ENCODE data around the gene TFAM. TPM values are rescaled to one million over a fixed set of nuclear protein-coding genes. Genes with fewer than 3 reads are reported as not detected.

Gene TFAM
- 56.5 and 76.4 TPM in 2 replicates for total RNA-seq (2014; rRNA removed; shearing (Covaris generic); ENCODE audit: low replicate concordance)

DNA sequence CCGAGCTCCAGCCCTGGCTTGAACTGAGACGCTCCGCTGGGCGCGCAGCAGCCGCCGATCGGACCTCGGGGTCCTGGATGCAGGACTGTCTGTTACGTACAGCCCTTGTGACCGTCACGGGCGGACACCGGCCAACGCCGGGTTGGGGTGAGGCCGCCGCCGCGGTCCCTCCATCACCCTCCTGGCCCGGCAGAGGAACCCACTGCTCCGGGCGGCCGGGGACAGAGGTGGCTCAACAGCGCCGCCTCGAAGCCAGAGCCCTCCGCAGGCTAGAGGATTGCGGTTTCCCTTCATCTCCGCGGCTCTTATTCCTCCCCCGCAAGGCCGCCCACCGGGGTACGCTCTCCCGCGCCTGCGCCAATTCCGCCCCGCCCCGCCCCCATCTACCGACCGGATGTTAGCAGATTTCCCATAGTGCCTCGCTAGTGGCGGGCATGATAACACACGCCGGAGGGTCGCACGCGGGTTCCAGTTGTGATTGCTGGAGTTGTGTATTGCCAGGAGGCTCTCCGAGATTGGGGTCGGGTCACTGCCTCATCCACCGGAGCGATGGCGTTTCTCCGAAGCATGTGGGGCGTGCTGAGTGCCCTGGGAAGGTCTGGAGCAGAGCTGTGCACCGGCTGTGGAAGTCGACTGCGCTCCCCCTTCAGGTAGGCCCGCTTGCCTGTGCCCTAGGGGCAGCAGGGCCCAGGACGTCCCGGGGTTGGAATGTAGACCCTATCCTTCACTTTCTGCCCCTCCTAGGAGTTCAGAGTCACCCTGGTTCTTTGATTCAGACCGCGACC lies at the start of gene TFAM:
TFAM (plus strand) TSS at position 412 of the 785 bp plus-strand sequence; CDS start at position 550, 138 bp downstream.
- H3K4me1 ChIP-seq (ENCODE audit: low read length) = peaks cover 24% of the 10 kb centered on the region
- peaks cover 16% of the 10 kb centered on the region; the same call in 1 of the 2 replicates for H4K20me1 ChIP-seq (ENCODE audit: insufficient read depth, low read depth, low read length)
- H3K4me3 ChIP-seq (ENCODE audit: low read length) = peak within 1 kb of the TSS; percentile 80
- H3K9ac ChIP-seq (ENCODE audit: low read length) = peak within 1 kb of the TSS; percentile 82
- DNase-seq = peak; percentile 98
- peaks cover 32% of the 10 kb centered on the region for H3K36me3 ChIP-seq (ENCODE audit: insufficient read depth, low read length)
- peak within 1 kb of the TSS; percentile 13; the same call in 1 of the 2 replicates for H3K27ac ChIP-seq (ENCODE audit: low read length)
- no peaks in the 10 kb centered on the region for H3K9me3 ChIP-seq (ENCODE audit: low read length)
- no peaks in the 10 kb centered on the region for H3K9me2 ChIP-seq (replicated peaks; ENCODE audit: insufficient read depth, low read length)
- peaks cover 54% of the 10 kb centered on the region for H3K79me2 ChIP-seq (ENCODE audit: low read length)
- peak within 1 kb of the TSS; percentile 89 for H3K4me2 ChIP-seq (ENCODE audit: low read depth, low read length, poor library complexity, severe bottlenecking)
- no peaks in the 10 kb centered on the region for H3K27me3 ChIP-seq (ENCODE audit: low read length)
- peak within 1 kb of the TSS; percentile 97 for H2AFZ ChIP-seq (ENCODE audit: low read length)

DNA sequence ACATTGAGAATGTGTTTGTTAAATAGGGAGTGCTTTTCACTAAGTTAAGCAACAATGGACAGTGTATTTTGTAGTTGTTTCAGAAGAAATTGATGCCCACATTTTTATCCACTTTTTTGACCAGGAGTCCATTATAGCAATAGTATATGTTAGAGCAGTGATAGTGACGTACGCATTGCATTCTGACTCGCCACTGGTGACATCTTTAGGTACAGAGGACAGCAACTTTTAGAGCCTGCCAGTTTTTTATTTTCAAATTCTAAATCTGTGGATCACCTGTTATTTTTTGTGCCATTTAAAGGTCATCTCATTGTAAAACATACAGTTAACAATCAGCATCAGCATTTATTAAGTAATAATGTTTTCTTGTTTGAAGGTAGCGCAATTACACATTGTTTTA lies 49.0 kb upstream of the TFAM start:
- Histone ChIP-seq H3K9me2 (replicated peaks; ENCODE audit: insufficient read depth, low read length) (no peaks in the 10 kb centered on the region), H2AFZ (ENCODE audit: low read length) (no peak overlapping the region), H3K79me2 (ENCODE audit: low read length) (no peaks in the 10 kb centered on the region), H3K4me1 (ENCODE audit: low read length) (peaks cover 18% of the 10 kb centered on the region), H3K9me3 (ENCODE audit: low read length) (no peaks in the 10 kb centered on the region), H4K20me1 (ENCODE audit: insufficient read depth, low read depth, low read length) (peaks cover 19% of the 10 kb centered on the region), H3K4me2 (ENCODE audit: low read depth, low read length, poor library complexity, severe bottlenecking) (peak overlapping the region; percentile 91), H3K9ac (ENCODE audit: low read length) (peak overlapping the region; percentile 89; the same call in 1 of the 2 replicates), H3K27me3 (ENCODE audit: low read length) (peaks cover 4% of the 10 kb centered on the region; the same call in 1 of the 2 replicates), H3K27ac (ENCODE audit: low read length) (no peak overlapping the region), H3K4me3 (ENCODE audit: low read length) (peak overlapping the region; percentile 96; the same call in 1 of the 2 replicates), H3K36me3 (ENCODE audit: insufficient read depth, low read length) (no peaks in the 10 kb centered on the region)
- no peak for DNase-seq

DNA sequence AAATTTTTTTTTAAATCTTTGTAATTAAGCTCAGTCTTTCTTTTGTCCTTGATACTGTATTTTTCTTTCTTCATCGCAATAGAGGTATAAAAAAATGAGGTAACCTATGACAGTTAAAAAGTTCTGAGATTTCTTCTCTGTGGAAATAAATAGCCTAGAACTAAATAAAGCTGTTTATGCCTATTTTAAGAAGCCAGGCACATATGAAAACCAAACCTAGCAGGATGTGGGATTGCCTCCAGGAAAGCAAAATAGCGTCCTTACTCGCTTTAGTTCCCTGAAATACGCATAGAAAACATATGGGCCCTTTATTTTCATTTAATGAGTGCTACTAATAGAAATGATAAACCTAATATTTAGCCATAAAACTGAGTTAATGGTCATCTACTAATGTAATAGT lies 43.8 kb upstream of the TFAM start:
- H3K9me2 ChIP-seq (replicated peaks; ENCODE audit: insufficient read depth, low read length) = no peaks in the 10 kb centered on the region
- H4K20me1 ChIP-seq (ENCODE audit: insufficient read depth, low read depth, low read length) = peaks cover 31% of the 10 kb centered on the region
- H2AFZ ChIP-seq (ENCODE audit: low read length) = no peak overlapping the region
- H3K27ac ChIP-seq (ENCODE audit: low read length) = no peak overlapping the region
- H3K4me3 ChIP-seq (ENCODE audit: low read length) = no peak overlapping the region
- no peaks in the 10 kb centered on the region for H3K36me3 ChIP-seq (ENCODE audit: insufficient read depth, low read length)
- no peaks in the 10 kb centered on the region for H3K9me3 ChIP-seq (ENCODE audit: low read length)
- H3K9ac ChIP-seq (ENCODE audit: low read length) = no peak overlapping the region
- DNase-seq = no peak
- 0 out of 2 replicates have a peak, but pooled peaks cover 4% of the 10 kb centered on the region for H3K79me2 ChIP-seq (ENCODE audit: low read length)
- peaks cover 3% of the 10 kb centered on the region; the same call in 1 of the 2 replicates for H3K4me1 ChIP-seq (ENCODE audit: low read length)
- no peak overlapping the region for H3K4me2 ChIP-seq (ENCODE audit: low read depth, low read length, poor library complexity, severe bottlenecking)
- no peaks in the 10 kb centered on the region for H3K27me3 ChIP-seq (ENCODE audit: low read length)

GRCh38 chr10:58341947-58342346 lies 43.3 kb upstream of the TFAM start:
- H3K9ac ChIP-seq (ENCODE audit: low read length) = no peak overlapping the region
- no peaks in the 10 kb centered on the region for H3K36me3 ChIP-seq (ENCODE audit: insufficient read depth, low read length)
- H3K9me2 ChIP-seq (replicated peaks; ENCODE audit: insufficient read depth, low read length) = no peaks in the 10 kb centered on the region
- peaks cover 29% of the 10 kb centered on the region for H4K20me1 ChIP-seq (ENCODE audit: insufficient read depth, low read depth, low read length)
- H3K79me2 ChIP-seq (ENCODE audit: low read length) = 0 out of 2 replicates have a peak, but pooled peaks cover 4% of the 10 kb centered on the region
- peaks cover 3% of the 10 kb centered on the region; the same call in 1 of the 2 replicates for H3K4me1 ChIP-seq (ENCODE audit: low read length)
- DNase-seq = no peak
- H2AFZ ChIP-seq (ENCODE audit: low read length) = no peak overlapping the region
- H3K27me3 ChIP-seq (ENCODE audit: low read length) = no peaks in the 10 kb centered on the region
- no peak overlapping the region for H3K4me2 ChIP-seq (ENCODE audit: low read depth, low read length, poor library complexity, severe bottlenecking)
- H3K9me3 ChIP-seq (ENCODE audit: low read length) = no peaks in the 10 kb centered on the region
- no peak overlapping the region for H3K4me3 ChIP-seq (ENCODE audit: low read length)
- H3K27ac ChIP-seq (ENCODE audit: low read length) = no peak overlapping the region

DNA sequence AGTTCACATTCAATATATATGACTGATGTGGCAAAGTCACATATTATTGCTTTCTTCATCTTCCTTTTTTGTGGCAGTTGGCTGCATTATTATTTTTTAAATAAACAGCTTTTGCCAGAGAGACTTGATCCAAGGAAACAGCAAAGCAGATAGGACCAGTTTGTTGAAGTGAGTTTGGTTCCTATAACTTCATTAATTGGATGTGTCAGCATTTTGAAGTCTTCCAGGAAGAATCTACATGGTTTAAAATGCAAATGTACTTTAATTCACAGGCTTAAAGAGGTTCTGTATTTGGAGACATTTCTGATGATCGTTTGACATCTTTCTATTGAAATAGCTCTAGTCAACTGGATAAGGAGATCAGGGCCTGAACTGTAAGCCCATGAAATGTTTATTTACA lies 37.2 kb upstream of the TFAM start:
- Histone ChIP-seq H3K79me2 (ENCODE audit: low read length) (0 out of 2 replicates have a peak, but pooled peaks cover 3% of the 10 kb centered on the region), H3K9me2 (replicated peaks; ENCODE audit: insufficient read depth, low read length) (no peaks in the 10 kb centered on the region), H3K4me1 (ENCODE audit: low read length) (peaks cover 21% of the 10 kb centered on the region), H2AFZ (ENCODE audit: low read length) (no peak overlapping the region), H3K27ac (ENCODE audit: low read length) (no peak overlapping the region), H4K20me1 (ENCODE audit: insufficient read depth, low read depth, low read length) (peaks cover 54% of the 10 kb centered on the region), H3K4me3 (ENCODE audit: low read length) (no peak overlapping the region), H3K9ac (ENCODE audit: low read length) (no peak overlapping the region), H3K27me3 (ENCODE audit: low read length) (no peaks in the 10 kb centered on the region), H3K4me2 (ENCODE audit: low read depth, low read length, poor library complexity, severe bottlenecking) (no peak overlapping the region), H3K36me3 (ENCODE audit: insufficient read depth, low read length) (no peaks in the 10 kb centered on the region), H3K9me3 (ENCODE audit: low read length) (no peaks in the 10 kb centered on the region)
- no peak for DNase-seq

- Histone ChIP-seq H4K20me1 (ENCODE audit: insufficient read depth, low read depth, low read length) (peaks cover 60% of the 10 kb centered on the region), H3K27me3 (ENCODE audit: low read length) (no peaks in the 10 kb centered on the region), H3K79me2 (ENCODE audit: low read length) (0 out of 2 replicates have a peak, but pooled peaks cover 3% of the 10 kb centered on the region), H3K9ac (ENCODE audit: low read length) (no peak overlapping the region), H3K9me3 (ENCODE audit: low read length) (no peaks in the 10 kb centered on the region), H3K4me3 (ENCODE audit: low read length) (no peak overlapping the region), H3K27ac (ENCODE audit: low read length) (no peak overlapping the region), H3K4me2 (ENCODE audit: low read depth, low read length, poor library complexity, severe bottlenecking) (no peak overlapping the region), H3K4me1 (ENCODE audit: low read length) (peaks cover 21% of the 10 kb centered on the region), H3K9me2 (replicated peaks; ENCODE audit: insufficient read depth, low read length) (no peaks in the 10 kb centered on the region), H3K36me3 (ENCODE audit: insufficient read depth, low read length) (no peaks in the 10 kb centered on the region), H2AFZ (ENCODE audit: low read length) (no peak overlapping the region)
- no peak for DNase-seq
Measured at GRCh38 chr10:58348571-58349033, 36.6 kb upstream of the TFAM start.

GRCh38 chr10:58350023-58350422 lies 35.2 kb upstream of the TFAM start:
- H3K4me1 ChIP-seq (ENCODE audit: low read length) = peaks cover 21% of the 10 kb centered on the region
- no peak overlapping the region for H3K4me2 ChIP-seq (ENCODE audit: low read depth, low read length, poor library complexity, severe bottlenecking)
- H3K9me2 ChIP-seq (replicated peaks; ENCODE audit: insufficient read depth, low read length) = no peaks in the 10 kb centered on the region
- no peak overlapping the region for H2AFZ ChIP-seq (ENCODE audit: low read length)
- H3K27ac ChIP-seq (ENCODE audit: low read length) = no peak overlapping the region
- no peaks in the 10 kb centered on the region for H3K36me3 ChIP-seq (ENCODE audit: insufficient read depth, low read length)
- H3K4me3 ChIP-seq (ENCODE audit: low read length) = no peak overlapping the region
- H3K9ac ChIP-seq (ENCODE audit: low read length) = no peak overlapping the region
- H3K79me2 ChIP-seq (ENCODE audit: low read length) = 0 out of 2 replicates have a peak, but pooled peaks cover 3% of the 10 kb centered on the region
- no peak for DNase-seq
- no peaks in the 10 kb centered on the region for H3K27me3 ChIP-seq (ENCODE audit: low read length)
- no peaks in the 10 kb centered on the region for H3K9me3 ChIP-seq (ENCODE audit: low read length)
- peaks cover 54% of the 10 kb centered on the region for H4K20me1 ChIP-seq (ENCODE audit: insufficient read depth, low read depth, low read length)

GRCh38 chr10:58350619-58351323 lies 34.4 kb upstream of the TFAM start:
- Histone ChIP-seq H3K79me2 (ENCODE audit: low read length) (0 out of 2 replicates have a peak, but pooled peaks cover 3% of the 10 kb centered on the region), H3K27me3 (ENCODE audit: low read length) (no peaks in the 10 kb centered on the region), H3K36me3 (ENCODE audit: insufficient read depth, low read length) (no peaks in the 10 kb centered on the region), H4K20me1 (ENCODE audit: insufficient read depth, low read depth, low read length) (peaks cover 50% of the 10 kb centered on the region), H3K4me1 (ENCODE audit: low read length) (peaks cover 21% of the 10 kb centered on the region), H3K4me2 (ENCODE audit: low read depth, low read length, poor library complexity, severe bottlenecking) (no peak overlapping the region), H3K9me2 (replicated peaks; ENCODE audit: insufficient read depth, low read length) (no peaks in the 10 kb centered on the region), H3K9me3 (ENCODE audit: low read length) (no peaks in the 10 kb centered on the region), H3K9ac (ENCODE audit: low read length) (no peak overlapping the region), H2AFZ (ENCODE audit: low read length) (no peak overlapping the region), H3K4me3 (ENCODE audit: low read length) (no peak overlapping the region), H3K27ac (ENCODE audit: low read length) (no peak overlapping the region)
- no peak for DNase-seq

Data from Karpas-422 (cell line).